DLD1 (cell line): ENCODE measurements around the gene ENSA.
"Not testable (repeated sequence)": the region's sequence is repeated elsewhere in the genome, so short reads cannot be mapped to it uniquely, and the experiment has no call there.

Experiments
- in situ Hi-C: cut with HindIII; loops from 2 replicates; pipeline ENCODE4 v1.10.0; 2017; ENCODE audit warnings: low sequenced_read_pairs

Gene ENSA

GRCh38 chr1:150581962-150582361 is 47.5 kb downstream of the ENSA start:
- in situ Hi-C loops = not testable (repeated sequence)

- in situ Hi-C loops = not testable (repeated sequence)
Measured at GRCh38 chr1:150581437-150581836, 48.0 kb downstream of the ENSA start.

GRCh38 chr1:150580966-150581365 is 48.4 kb downstream of the ENSA start:
- in situ Hi-C loops = not testable (repeated sequence)

GRCh38 chr1:150579945-150580642 is 49.3 kb downstream of the ENSA start:
- in situ Hi-C loops = loop anchor here (10.0 kb wide), 2 partner anchors 65 to 85 kb away; no protein-coding TSS in a partner anchor

- in situ Hi-C loops = loop anchor here (10.0 kb wide), 2 partner anchors 65 to 85 kb away; no protein-coding TSS in a partner anchor
Measured at GRCh38 chr1:150579110-150579944, 50.1 kb downstream of the ENSA start, which contains the start of gene MCL1. Gene MCL1 (minus strand): TSS chr1:150579610. CDS start chr1:150579530, 80 bp downstream.

GRCh38 chr1:150578272-150579109 is 50.9 kb downstream of the ENSA start:
- in situ Hi-C loops = loop anchor here (10.0 kb wide), 2 partner anchors 66 to 84 kb away; no protein-coding TSS in a partner anchor

- in situ Hi-C loops = loop anchor here (10.0 kb wide), 2 partner anchors 67 to 83 kb away; no protein-coding TSS in a partner anchor
Measured at GRCh38 chr1:150577557-150578271, 51.7 kb downstream of the ENSA start.

- in situ Hi-C loops = loop anchor here (10.0 kb wide), 2 partner anchors 68 to 82 kb away; no protein-coding TSS in a partner anchor
Measured at GRCh38 chr1:150576794-150577556, 52.4 kb downstream of the ENSA start.

- in situ Hi-C loops = loop anchor here (10.0 kb wide), 2 partner anchors 68 to 82 kb away; no protein-coding TSS in a partner anchor
Measured at GRCh38 chr1:150576367-150576711, 53.1 kb downstream of the ENSA start.

- in situ Hi-C loops = loop anchor here (10.0 kb wide), 2 partner anchors 69 to 81 kb away; no protein-coding TSS in a partner anchor
Measured at GRCh38 chr1:150575518-150576366, 53.7 kb downstream of the ENSA start.

- in situ Hi-C loops = loop anchor here (10.0 kb wide), 2 partner anchors 70 to 80 kb away; no protein-coding TSS in a partner anchor
Measured at GRCh38 chr1:150575072-150575489, 54.3 kb downstream of the ENSA start.

GRCh38 chr1:150574260-150575071 is 54.9 kb downstream of the ENSA start:
- in situ Hi-C loops = loop anchor here (10.0 kb wide), 2 partner anchors 70 to 80 kb away; no protein-coding TSS in a partner anchor

GRCh38 chr1:150573648-150574071 is 55.8 kb downstream of the ENSA start:
- in situ Hi-C loops = loop anchor here (10.0 kb wide), 2 partner anchors 71 to 79 kb away; no protein-coding TSS in a partner anchor

- in situ Hi-C loops = loop anchor here (10.0 kb wide), 2 partner anchors 72 to 78 kb away; no protein-coding TSS in a partner anchor
Measured at GRCh38 chr1:150572918-150573647, 56.3 kb downstream of the ENSA start.
